Activated CD4-positive, alpha-beta T cell treated with anti-CD3 and anti-CD28 coated beads for 48 hours (primary cell): ENCODE results near the gene SHROOM3.

Experiments used
- DNase-seq: peaks from one replicate; pipeline ENCODE4 v3.0.0-alpha.2; 2020

Gene SHROOM3

DNA sequence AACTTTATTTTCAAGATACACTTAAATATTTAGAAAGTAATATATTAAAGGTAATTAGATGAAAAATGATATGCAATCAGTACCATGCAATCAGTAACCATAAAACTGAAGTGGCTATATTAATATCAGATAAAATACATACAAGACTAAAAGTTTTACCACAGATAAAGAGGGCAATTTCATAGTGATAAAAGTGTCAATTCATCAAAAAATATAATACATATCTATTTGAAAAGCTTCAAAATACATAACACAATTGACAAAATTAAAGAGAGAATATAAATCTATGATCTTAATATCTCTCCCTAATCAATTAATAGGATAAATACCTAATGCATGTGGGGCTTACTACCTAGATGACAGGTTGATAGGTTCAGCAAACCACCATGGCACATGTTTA is 357.4 kb downstream of the SHROOM3 start:
- DNase-seq, result no peak

DNA sequence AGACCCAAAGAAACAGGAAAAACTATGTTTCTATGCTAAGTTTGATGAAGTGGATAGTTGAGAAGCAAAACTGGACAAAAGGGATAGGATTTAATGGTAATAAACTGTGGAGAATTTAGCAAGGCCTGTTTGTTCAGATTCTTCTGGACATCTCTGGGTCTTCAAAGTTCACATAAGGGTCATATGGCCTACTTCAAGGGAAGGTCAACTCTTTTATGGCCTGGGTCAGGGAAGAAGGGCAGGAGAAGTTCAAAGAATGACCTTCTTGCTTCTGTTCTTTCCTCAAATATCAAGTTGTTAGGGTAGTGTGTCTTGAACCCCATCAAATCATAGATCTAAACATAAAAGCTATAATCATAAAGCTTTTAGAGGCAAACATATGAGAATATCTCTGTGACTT is 360.2 kb downstream of the SHROOM3 start:
- no peak for DNase-seq

DNA sequence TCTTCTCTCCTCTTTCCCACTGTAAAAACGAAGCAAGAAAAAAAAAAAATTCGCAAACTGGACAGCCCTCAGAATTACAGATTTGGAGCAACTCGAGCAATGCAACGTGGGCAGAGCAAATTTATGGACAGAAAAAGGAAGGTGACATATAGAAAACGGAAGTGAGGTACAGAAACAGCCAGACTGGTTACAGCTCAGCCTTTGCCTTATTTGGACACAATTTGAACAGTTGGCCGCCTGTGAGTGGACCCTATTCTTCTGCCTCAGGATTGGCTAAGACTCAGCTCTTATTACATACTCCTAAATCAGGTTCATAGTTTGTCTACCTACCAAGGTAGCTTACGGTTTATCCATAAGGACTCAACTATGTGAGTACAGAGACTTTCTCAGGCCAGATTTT is 364.1 kb downstream of the SHROOM3 start:
- DNase-seq, result no peak

DNA sequence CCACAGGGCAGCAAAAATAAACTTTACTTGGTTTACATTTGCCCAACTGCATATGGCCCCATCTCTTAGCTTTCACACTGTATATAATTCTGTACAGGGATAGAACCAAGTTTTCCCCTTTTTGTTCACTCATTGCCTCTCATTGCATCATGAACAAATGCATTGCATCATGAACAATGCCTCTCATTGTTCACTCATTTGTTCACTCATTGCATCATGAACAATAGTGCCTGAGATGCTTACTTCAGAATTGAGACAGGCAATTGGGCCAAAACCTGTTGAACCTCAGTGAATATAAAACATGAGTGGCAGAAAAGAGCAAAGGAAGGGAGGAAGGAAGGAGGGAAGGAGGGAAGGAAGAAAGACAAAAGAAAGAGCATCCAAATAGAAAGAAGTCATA is 364.7 kb downstream of the SHROOM3 start:
- DNase-seq, result no peak

DNA sequence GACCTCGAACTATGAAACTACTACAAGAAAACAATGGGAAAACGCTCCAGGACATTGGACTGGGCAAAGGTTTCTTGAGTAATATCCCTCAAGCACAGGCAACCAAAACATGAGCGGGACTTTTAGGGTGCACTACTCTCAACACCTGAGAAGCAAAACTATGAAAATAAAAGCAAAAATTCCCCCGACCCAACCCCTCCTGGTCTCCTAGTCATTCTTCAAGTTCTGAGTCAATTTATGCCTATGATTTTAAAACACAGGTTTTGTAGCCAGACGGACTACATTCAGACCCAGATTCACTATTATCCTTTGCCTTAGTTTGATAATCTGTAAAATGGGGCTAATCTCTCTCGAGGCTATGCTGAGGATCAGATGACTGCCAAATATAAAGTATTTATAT is 365.9 kb downstream of the SHROOM3 start:
- no peak for DNase-seq

DNA sequence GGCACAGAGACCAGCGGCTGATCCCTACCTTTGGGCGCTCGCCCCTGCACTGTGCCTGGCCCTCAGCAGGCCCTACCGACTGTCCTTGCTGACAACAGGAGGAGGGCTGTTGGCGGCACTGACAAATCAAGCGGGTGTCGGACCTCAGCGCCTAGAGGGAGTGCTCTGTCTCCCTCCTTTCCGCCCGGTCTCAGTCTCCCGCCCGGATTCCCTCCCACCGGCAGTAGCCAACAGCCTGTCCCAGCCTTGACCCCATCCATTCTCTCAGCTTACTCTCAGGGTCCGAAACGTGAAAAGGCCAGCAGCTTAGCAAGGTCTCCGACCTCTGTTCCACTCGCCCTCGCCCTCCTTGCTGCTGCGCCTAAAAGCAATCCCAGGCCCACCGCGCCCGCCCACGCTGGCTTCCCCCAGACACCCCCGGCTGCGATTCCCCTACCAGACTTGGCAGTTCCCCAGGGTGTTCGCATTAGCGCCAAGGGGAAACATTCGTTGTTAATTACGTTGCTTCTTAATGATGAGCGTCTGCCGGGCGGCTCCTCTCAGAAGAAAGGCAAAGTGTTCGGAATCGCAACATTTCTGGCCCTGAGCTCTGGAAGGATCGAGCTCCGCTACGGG is 366.7 kb downstream of the SHROOM3 start:
- DNase-seq, result no peak

DNA sequence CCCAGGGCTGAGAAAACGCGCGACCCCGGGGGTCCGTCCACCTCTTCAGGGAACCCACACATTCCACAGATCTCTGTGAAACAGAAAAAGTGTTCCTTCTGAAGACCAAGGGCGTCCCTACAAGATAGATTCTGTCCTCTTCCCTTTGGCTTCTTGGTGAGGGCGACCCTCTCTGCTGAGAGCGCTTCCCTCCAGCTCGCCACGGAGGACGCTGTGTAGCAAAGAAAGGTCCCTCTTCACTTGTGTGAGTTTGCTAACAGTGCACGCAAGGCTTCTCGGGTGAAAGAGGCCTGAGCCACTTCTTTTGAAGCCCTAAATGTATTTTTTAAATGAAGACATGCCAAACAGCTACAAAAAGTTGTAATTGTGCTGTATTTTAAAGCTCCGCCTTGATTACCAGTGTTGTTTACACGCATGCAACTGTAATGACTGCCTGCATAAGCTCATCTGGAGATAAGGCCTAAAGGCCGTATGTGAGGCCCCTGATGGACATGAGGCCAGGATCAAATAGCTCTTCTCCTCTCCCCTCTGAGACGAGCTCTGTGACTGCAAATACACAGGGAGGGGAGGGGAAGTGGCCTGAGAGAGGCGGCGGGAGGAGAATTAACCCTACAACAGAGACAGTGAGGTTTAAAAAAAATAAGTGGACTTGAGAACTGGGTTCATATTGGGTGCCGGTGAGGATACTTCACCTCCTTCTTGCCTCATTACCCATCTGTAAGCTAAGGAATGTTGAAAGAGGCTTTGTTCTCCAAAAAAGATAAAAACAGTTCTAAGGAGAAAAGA is 367.4 kb downstream of the SHROOM3 start:
- DNase-seq, result no peak

DNA sequence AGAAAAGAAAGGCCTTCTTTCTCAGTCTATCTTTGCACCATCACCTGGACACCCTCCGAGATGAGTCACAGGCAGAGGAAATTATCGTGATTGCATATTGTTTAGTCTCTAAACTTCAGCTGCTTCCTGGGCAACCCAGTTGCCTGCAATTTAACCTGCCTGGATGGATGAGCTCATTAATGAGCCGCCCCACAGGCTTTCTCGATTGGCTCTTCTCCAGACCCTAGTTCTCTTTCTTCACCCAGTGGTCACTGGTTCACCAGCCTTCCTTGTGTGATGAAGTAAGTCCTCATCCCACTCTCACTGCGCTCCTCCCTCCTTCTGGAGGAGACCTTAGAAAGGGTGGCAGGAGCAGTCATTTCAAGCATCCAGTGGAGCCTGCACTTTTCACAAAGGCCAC is 368.5 kb downstream of the SHROOM3 start:
- no peak for DNase-seq

DNA sequence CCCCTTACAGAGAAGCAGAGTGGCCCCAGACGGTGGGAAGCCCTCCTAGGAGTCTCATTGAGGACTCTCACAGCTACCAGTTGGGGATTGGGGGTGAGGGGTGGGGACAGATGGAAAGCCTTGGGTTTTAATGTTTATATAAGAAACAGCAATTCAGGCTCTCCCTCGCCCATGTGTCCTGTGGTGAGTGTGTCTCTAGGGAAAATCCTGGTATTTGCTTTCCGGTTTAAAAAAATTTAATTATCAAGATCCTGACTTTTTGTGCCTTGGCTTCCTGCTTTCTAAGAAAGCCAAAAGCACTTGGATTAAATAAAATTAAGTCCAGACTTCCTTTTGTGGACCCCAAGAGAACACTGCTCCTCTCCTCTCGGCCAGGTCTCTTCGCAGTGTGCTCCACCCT is 369.1 kb downstream of the SHROOM3 start:
- DNase-seq, result no peak

DNA sequence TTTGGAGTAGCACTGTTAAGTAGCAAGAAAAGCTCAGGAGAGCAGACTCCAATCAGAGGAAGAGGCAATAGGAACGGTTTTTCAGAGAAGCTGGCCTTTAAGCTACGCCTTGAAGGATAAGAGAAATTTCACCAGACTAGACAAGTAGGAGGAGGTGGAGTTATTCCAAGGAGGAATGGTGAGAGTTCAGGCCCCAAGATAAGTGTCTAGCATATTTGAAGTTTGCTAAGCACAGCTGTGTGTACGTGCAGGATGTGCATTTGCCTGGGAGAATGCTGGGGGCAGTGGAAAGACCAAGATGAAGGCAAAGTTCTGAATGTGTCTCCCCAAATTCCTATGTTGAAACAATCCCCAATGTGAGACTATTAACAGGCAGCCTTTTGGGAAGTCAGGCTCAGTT is 371.3 kb downstream of the SHROOM3 start:
- no peak for DNase-seq

DNA sequence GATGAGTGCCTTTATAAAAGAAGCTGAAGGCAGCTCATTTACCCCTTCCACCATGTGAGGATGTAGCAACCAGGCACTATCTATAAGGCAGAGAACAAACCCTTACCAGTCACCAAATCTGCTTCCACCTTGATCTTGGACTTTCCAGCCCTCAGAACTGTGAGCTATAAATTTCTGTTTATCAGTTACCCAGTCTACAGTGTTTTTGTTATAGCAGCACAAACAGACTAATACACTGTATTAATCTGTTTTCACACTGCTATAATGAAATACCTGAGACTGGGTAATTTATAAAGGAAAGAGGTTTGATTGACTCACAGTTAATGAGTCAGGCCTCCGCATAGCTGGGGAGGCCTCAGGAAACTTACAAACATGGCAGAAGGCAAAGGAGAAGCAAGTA is 371.7 kb downstream of the SHROOM3 start:
- DNase-seq, result no peak

DNA sequence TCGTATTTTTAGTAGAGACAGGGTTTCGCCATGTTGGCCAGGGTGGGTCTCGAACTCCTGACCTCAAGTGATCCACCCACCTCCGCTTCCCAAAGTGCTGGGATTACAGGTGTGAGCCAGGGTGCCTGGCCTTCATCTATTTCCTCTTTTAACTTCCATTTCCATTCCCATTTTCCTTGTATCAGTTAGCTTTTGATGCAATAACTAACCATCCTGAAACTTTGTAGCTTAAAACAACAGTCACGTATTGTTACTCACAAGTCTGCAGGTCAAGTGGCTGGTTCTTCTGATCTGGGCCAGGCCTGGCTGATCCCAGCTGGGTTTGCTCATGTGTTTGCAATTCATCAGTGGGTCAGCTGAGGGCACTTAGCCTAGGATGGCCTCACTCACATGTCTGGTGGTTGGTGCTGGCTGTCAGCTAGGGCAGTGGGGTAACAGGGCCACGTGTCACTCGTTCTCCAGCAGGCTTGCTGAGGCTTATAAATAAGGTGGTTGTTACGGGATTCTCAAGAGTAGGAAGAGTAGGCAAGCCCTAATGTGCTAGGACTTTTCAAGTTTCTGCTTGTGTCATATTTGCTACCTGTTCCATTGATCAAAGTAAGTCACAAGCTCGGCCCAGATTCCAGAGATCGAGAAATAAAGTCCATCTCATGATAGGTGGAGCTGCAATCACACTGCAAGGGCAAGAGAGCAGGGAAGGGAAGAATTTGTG is 374.7 kb downstream of the SHROOM3 start:
- DNase-seq, result no peak

DNA sequence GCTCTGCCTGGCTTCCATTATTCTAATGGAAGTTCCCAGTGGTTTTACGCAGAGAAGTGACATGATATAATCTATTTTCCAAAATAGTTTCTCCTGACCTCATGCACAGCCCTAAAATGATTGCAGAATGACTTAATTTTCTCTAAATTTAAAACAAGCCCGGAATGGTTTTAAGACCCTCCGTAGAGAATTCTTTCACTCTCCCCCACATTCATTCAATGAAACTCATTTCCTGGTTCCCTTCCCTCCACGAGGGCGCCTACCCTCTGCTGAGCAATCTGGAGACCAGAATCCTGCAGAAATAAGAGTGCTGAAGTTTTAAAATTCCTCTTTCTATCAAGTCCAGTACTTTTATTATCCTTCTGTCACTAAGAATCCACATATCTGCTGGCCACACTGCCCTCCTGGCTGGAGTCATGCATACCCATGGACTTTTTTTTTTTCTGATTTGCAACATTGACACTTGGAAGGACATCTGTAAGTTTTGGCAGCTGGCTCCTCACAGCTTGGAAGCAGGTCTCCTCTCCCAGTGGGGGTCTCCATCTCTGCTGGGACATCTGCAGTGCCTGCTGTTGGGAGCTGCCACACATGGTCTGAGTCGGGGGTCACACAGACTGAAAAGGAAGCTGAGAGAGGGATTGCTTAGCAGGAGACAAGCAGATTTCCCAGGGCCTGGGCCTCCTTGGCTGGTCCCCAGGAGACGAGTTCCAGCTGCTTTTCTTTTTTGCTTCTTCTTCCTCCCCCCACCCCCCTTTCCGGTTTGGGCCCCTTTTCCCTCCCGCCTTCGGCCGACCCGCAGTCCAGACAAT is 376.8 kb downstream of the SHROOM3 start:
- DNase-seq, result no peak

DNA sequence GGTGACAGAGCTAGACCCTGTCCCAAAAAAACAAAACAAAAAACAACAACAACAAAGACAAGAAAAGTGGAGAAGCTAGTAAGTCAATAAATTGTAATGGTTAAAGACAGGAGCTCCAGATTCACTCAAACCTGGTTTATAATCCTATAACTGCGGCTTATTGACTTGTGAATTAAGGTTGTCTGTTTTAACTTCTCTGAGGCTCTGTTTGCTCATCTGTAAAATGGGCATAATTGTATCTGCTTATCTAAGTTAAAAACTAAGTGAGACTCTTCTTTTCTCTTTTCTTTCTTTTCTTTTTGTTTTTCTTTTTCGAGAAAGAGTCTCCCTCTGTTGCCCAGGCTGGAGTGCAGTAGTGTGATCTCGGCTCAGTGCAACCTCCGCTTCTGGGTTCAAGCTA is 378.0 kb downstream of the SHROOM3 start:
- DNase-seq, result no peak

DNA sequence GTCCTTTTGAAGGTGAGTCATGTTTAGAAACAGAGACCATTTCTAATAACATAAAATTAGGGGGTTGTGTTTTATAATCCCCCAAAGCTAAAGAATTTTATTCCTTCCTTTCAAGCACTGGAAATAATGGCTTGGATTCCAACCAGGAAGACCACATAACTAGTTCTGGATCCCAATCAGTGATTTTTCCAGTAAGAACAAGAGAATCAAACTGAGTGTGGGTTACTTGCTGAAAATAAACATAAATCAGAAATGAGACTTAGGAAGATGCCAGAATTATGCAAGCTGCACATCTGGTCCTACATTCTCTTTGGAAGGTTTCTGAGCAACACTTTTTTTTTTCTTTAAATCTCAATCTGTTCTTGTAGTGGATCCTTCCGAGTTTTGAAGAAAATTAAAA is 386.6 kb downstream of the SHROOM3 start:
- no peak for DNase-seq

DNA sequence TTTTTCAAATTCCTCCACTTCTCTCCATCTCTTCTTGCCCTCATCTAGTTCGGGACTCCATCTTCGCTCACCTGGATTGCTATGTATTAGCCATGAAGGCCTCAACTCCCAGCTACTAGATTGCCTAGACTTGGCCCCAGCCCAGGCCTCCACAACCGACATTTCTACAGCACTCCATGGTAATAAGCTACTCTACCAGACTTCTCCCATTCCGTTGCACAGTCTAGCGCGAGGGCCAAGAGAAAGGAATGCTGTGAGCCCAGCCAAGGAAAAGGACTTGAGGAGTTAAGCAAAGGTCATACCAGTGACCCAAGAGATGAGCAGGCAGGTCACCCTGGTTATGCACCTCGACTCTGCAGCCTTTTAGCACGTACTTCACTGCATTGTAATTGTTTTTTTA is 387.3 kb downstream of the SHROOM3 start:
- no peak for DNase-seq

DNA sequence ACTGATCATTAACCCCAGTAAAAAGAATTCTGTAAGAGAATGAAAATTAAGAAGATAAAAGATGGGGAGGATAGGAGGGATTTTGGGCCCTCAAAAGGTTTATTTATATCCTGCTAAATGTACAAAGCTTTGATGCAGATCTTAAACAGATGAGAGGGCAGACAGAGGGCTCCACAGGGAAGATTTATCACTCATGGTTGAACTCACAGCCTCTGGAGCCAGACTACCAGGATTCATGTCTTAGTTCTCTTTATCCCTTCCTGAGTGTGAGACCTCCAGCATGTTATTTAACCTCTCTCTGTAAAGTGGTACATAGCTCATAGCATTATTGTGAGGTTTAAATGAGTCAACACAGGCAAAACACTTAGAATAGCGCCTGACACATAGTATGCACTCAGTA is 388.5 kb downstream of the SHROOM3 start:
- no peak for DNase-seq

DNA sequence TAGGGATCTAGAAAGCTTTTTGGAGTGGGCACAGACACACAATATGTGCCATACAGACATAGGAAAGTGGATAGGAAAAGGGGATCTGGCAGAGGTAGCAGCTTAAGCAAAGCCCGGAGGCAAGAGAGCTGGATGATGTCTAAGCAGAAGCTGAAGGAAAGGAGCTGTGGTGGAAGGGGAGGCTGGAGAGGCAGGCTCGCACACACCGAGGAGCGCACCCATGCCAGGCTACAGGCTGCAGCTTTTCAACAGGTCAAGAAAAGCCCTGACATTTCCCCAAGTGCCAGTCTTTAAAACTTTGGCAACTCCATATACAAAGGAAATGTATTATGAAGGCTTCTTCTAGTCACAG is 395.6 kb downstream of the SHROOM3 start:
- DNase-seq, result no peak

DNA sequence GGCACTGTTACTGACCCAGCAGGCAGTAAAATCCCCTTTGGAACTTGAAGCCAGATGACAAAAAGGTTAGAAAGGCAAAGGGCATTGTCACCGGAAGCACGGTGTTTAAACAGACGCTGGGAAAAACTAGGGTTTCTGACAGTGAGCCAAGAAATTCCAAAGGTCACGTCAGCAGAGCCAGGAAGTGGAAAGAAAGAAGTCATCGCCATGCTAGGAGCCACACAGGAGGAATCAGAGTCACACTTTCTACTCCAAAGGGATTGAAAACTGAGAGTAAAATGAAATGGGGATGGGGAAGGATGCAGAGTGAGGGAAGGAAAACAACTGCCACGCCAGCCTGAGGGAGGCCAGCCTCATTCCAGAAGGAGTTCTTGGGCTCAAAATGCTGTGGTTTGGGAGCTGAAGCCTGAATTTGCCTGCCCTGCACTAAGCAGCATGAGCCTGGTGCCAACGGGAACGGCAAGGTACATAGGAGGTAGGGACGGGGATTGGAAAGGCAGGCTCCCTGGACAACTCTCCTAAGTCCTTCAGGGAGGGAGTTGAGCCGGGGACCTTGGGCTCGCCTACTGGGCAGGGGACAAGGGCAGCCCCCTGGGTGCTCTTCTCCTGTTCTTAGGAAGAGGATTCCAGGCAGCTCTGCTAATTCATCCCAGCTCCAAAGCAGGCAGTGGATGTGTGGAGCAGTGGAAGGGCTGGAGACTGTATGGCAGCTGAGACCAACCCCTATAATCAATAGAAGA is 396.1 kb downstream of the SHROOM3 start:
- DNase-seq, result no peak

DNA sequence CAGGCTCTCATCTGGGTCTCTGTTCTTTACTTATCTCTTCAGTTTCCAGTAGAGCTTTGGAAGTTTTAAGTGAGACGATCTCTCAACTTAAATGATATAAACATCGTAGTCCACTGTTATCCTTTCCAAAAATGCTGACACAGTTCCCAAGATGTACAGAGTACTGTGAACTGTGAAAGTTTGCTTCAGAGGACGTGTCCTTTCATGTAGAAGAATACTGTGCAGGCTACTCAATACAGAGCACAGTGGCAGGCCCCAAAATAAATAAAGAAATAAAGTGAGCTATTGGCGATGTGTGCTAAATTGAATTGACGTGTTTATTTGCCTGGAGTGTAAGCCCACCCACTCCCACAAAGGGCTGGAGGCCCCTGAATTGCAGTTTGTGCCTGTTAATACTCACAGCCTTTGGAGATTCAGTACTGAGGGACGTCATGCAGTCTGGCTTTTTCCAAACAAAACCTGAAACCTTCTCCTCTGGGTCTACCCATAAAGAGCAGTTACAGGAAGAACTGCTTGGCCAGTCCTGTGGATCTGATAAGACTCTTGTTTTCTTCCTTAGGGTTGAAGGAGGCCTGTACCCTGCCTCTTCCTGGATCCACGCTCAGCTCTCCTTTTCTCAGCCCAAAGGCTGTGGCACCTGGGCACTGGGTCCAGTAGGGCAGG is 396.8 kb downstream of the SHROOM3 start:
- DNase-seq, result no peak
